Activated T-helper 2 cell treated with anti-CD3 and anti-CD28 coated beads, Interferon-gamma antibody, Interleukin-2, Interleukin-4, amounts not matched to agents 10 μg/mL and 5 μg/mL and 100 μg/mL, durations not matched to agents 14 hours and 24 hours and 36 hours (primary cell): ENCODE results near the gene ENHO. TPM values are rescaled to one million over a fixed set of nuclear protein-coding genes. Genes with fewer than 3 reads are reported as not detected.

Experiments used
- DNase-seq: peaks from one replicate; pipeline ENCODE4 v3.0.0; 2021; ENCODE audit warnings: low spot score
- H3K27ac Mint-ChIP-seq: one replicate; pipeline ENCODE4 v1.8.0; 2021; ENCODE audit warnings: mixed read lengths
- H3K27me3 Mint-ChIP-seq: one replicate; pipeline ENCODE4 v1.8.0; 2021; ENCODE audit warnings: low read depth, mixed read lengths
- H3K36me3 Mint-ChIP-seq: one replicate; pipeline ENCODE4 v1.8.0; 2021; ENCODE audit warnings: low read depth, mixed read lengths
- H3K4me1 Mint-ChIP-seq: one replicate; pipeline ENCODE4 v1.8.0; 2021; ENCODE audit warnings: low read depth, mixed read lengths
- H3K4me3 Mint-ChIP-seq: one replicate; pipeline ENCODE4 v1.8.0; 2021; ENCODE audit warnings: low read depth, mild to moderate bottlenecking, moderate library complexity, mixed read lengths
- H3K9me3 Mint-ChIP-seq: one replicate; pipeline ENCODE4 v1.8.0; 2021; ENCODE audit warnings: mixed read lengths
- intact Hi-C: fragments of 100-400 bp; cut with micrococcal nuclease; formaldehyde crosslinking; loops from one replicate; pipeline ENCODE4 v1.15.1; 2023
- total RNA-seq: library from RNA; stranded (reverse); gene quantifications from 2 replicates; pipeline ENCODE4 v1.2.3, GENCODE V29; 2022

Gene ENHO
- not detected in 2 replicates for total RNA-seq

DNA sequence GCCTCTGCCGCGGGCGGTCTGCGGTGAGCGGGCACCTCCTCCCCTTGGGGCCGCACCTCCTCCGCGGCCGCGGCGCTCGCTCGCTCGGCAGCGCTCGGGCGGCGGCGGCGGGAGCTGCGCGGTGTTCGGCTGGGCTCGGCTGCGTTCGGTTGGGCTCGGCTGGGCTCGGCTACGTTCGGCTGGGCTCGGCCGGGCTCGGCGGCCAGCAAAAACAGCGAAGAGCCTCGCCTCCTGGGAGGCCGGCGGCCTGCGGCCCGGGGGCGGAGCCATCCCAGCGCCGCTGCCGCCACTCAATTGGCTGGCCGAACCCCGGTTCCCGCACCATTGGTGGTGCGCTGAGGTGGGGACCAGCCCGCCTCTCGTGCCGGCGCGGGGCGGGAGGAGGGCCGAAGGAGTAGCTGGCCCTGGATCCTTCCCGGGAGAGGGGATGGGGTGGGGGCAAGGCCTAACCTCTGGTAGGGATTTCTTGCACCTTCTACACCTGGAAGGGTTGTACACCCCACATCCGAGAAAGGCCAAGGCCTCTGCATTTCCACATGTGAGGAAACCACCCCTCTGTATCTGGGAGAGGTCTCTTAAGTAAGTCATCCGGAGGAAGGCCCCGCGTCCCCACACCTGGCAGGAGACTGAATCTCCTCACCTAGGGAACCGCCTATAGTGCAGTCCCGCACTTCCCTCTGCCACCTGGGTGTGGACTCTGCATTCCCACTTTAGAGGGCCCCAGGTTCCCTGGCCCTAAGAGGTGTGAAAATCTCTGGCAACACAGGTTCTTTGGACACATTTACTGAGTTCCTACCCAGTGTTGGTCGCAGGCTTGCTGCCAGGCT is at the start of gene ENHO:
TSS of gene ENHO (minus strand) at position 20 of the 827 bp plus-strand sequence. CDS start 1,295 bp downstream, outside the sequence.
- H3K4me3 Mint-ChIP-seq = peak within 1 kb of the TSS; percentile 60
- DNase-seq = peak; percentile 92
- no peaks in the 10 kb centered on the region for H3K9me3 Mint-ChIP-seq
- H3K36me3 Mint-ChIP-seq = no peaks in the 10 kb centered on the region
- intact Hi-C loops = no loop called here
- peaks cover 47% of the 10 kb centered on the region for H3K27me3 Mint-ChIP-seq
- peaks cover 17% of the 10 kb centered on the region for H3K4me1 Mint-ChIP-seq
- no peak within 1 kb of the TSS for H3K27ac Mint-ChIP-seq

DNA sequence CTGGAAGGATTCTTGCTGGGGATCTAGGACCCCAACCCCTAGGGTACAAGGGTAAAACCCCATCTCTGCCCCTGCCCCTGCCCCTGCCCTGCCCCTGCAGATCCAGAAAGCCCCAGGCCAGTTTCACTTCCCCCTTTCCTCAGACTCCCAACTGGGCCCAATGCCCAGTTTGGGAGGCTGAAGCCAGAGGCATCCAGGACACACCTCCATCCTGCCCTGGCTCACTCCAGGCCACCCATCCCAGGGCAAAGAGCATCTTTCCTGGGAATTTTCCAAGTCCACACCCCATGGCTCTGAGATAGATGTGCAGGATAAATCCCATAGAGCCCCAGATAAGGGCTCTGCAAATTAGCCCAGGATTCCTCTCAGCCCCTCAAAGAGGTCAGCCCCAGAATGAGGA is 49.3 kb upstream of the ENHO start:
- Mint-ChIP-seq H3K9me3 (no peaks in the 10 kb centered on the region), H3K4me1 (no peaks in the 10 kb centered on the region), H3K36me3 (no peaks in the 10 kb centered on the region), H3K27ac (no peak overlapping the region), H3K27me3 (peaks cover 13% of the 10 kb centered on the region), H3K4me3 (no peak overlapping the region)
- intact Hi-C loops = no loop called here
- no peak for DNase-seq

DNA sequence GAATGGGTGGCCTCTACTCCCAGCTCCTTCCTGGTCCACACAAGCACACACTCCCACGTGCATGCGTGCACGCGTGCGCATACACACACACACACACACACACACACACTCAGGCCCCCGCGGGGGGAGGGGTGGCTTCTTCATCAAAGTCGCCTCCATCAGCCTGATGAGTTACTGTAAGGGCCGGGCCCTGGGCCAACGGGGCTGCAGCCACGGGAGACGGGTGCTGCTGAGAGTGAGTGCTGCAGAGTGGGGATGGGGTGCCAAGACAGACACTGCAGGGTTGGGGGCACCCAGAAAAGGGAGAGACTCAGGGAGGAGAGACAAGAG is 48.7 kb upstream of the ENHO start:
- Mint-ChIP-seq H3K4me1 (no peaks in the 10 kb centered on the region), H3K36me3 (no peaks in the 10 kb centered on the region), H3K27ac (no peak overlapping the region), H3K4me3 (no peak overlapping the region), H3K27me3 (peaks cover 8% of the 10 kb centered on the region), H3K9me3 (no peaks in the 10 kb centered on the region)
- DNase-seq = no peak
- intact Hi-C loops = no loop called here

DNA sequence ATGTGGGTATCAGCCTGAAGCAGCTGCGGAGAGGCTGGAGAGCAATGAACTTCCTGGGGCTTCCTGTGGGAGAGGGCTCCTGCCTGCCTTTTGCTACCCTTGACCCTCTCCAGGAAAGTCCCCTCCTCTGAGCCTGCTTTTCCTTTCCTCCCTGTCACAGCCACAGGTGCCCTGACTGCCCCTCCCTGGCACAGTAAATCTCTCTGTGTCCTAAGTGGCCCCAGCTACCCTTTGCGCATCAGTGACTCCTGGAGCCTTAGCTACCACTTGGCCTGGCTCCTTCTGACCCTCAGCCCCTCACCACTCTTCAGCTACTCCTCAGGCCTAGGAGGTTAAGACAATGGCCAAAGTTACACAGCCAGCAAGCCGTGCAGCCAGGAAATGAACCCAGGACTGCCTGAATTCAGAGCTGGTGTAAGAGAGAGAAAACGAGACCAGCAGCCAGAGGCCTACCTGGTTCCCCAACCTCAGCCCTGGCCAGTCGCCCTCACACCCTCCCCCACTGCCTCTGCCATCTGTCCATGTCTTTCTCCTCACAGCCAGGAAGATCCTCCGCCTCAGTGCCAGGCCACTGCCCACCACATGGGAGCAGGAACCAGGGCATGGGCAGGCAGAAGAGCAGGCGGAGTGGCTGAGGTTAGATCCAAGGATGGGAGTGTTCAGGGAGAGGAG is 48.2 kb upstream of the ENHO start:
- no peaks in the 10 kb centered on the region for H3K9me3 Mint-ChIP-seq
- H3K4me3 Mint-ChIP-seq = no peak overlapping the region
- H3K27ac Mint-ChIP-seq = no peak overlapping the region
- intact Hi-C loops = no loop called here
- peaks cover 3% of the 10 kb centered on the region for H3K27me3 Mint-ChIP-seq
- no peak for DNase-seq
- H3K4me1 Mint-ChIP-seq = no peaks in the 10 kb centered on the region
- no peaks in the 10 kb centered on the region for H3K36me3 Mint-ChIP-seq

DNA sequence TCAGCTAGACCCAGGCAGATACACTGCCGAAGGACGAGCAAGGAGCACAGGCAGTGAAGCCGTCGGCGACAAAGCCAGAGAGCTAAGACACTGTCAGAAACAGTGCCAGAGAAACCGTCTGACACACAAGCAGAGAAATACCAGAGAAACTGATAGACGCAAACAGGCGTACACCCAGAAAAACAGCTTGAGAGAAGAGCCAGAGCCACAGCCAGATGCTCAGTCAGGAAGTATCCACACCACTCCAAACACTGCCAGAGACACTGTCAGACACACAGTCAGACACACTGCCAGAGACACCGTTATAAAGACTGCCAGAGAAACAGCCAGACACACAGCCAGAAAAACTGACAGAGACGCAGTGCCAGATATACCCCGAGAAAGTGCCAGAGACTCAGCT is 47.6 kb upstream of the ENHO start:
- no peak for DNase-seq
- Mint-ChIP-seq H3K36me3 (no peaks in the 10 kb centered on the region), H3K27me3 (no peaks in the 10 kb centered on the region), H3K4me1 (no peaks in the 10 kb centered on the region), H3K4me3 (no peak overlapping the region), H3K27ac (no peak overlapping the region), H3K9me3 (no peaks in the 10 kb centered on the region)
- intact Hi-C loops = no loop called here

DNA sequence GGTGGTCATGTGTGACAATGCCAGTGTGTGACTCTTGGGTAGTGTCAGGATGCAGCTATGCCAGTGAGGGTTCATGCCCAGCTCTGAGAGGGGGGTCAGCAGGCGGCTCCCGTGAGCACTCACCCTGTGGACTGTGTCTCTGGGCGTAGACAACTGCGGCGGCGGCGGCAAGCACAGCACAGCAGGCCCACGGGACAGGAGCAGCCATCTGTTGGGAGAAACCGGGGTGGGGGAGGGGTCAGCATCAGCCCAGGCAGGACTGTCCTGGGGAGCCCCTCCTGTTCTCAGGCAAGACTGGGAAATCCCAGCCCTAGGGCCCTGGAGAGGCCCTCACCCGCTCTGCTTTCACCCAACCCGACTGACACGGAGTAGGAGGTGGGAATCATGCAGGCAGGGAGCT is 46.0 kb upstream of the ENHO start:
- Mint-ChIP-seq H3K4me1 (no peaks in the 10 kb centered on the region), H3K4me3 (no peak overlapping the region), H3K27me3 (peaks cover 1% of the 10 kb centered on the region), H3K36me3 (no peaks in the 10 kb centered on the region), H3K27ac (no peak overlapping the region), H3K9me3 (no peaks in the 10 kb centered on the region)
- no peak for DNase-seq
- intact Hi-C loops = no loop called here

DNA sequence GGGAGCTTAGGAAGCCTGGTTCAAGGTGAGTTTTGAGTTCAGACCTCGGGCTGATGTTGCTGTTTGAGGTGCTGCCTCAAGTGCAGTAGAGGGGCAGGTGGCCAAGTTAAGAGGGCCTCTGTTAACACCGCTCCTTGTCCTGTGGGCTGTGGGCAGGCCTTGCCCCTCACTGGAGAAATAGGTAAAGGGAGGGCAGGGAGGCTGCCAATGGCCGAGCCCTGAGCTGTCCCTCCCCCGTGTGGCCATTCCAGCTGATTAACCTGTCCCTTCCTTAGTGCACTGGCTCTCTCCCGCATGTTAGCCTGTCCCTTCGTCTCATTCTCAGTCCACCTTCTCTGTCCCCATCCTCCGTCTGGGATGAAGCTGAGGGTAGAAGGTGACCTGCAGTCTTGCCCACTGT is 45.3 kb upstream of the ENHO start:
- DNase-seq = no peak
- Mint-ChIP-seq H3K27me3 (peaks cover 4% of the 10 kb centered on the region), H3K9me3 (no peaks in the 10 kb centered on the region), H3K4me3 (no peak overlapping the region), H3K36me3 (no peaks in the 10 kb centered on the region), H3K27ac (no peak overlapping the region), H3K4me1 (no peaks in the 10 kb centered on the region)
- intact Hi-C loops = no loop called here

DNA sequence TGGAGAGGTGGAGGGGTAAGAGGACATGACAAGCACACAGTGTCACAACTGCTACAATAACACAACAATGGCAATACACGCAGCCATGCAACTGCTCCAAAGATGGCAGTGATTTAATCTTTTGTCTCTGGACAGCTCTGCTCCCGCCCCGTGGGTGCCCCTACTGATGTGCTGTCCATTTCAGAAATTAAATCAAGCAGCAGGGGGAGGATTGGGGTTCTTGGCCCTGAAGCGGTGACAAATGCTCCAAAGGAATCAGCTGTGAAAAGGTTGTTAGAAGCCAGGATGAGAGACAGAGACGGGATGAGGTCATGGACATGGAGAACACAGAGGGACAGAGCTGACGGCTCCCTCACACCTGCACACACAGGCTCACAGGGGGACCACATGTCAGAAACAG is 44.2 kb upstream of the ENHO start:
- no peaks in the 10 kb centered on the region for H3K9me3 Mint-ChIP-seq

DNA sequence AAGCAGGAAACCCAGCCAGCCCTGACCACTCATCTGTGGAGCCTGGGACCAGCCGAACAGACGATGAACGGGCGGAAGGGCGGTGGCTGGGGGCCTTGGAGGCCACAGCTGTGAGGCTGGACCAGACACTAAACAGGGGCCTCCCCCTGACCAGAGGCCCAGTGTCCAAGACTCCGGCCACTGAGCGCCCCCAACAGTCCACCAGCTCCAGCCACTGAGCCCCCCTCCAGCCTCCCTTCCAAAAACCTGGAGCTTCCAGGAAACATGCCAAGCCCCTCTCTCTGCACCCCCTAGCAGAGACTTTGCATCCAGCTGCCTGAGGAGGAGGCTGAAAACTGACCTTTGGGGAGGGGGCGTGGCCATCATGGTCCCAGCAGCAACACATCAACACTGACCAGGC is 43.5 kb upstream of the ENHO start:
- no peaks in the 10 kb centered on the region for H3K4me1 Mint-ChIP-seq
- no peaks in the 10 kb centered on the region for H3K36me3 Mint-ChIP-seq
- no peak overlapping the region for H3K27ac Mint-ChIP-seq
- no peak overlapping the region for H3K4me3 Mint-ChIP-seq
- peaks cover 4% of the 10 kb centered on the region for H3K27me3 Mint-ChIP-seq
- intact Hi-C loops = no loop called here
- no peak for DNase-seq
- H3K9me3 Mint-ChIP-seq = no peaks in the 10 kb centered on the region

More for the DNA sequence above, 44.2 kb upstream of the ENHO start:
- Mint-ChIP-seq H3K27me3 (peaks cover 4% of the 10 kb centered on the region), H3K27ac (no peak overlapping the region), H3K4me1 (no peaks in the 10 kb centered on the region), H3K4me3 (no peak overlapping the region), H3K36me3 (no peaks in the 10 kb centered on the region)
- intact Hi-C loops = no loop called here
- no peak for DNase-seq

DNA sequence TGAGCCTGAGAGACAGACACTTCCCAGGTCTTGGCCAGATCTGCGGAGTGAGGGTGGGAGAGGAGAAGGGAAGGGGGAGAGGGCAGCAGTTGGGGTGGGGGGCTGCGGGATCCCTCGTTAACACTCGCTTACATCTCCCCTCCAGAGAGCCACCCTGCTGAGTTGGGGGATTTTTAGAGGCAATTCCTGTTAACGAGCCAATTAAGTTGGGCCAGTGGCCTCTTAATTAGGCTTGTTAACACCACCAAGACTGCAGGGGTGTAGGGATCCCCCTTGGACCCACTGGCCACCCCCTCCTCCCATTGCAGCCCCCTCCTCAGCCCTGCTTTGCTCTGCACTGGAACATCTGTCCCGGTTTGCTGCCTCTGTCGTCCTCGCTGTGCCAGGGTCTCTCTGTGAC is 43.1 kb upstream of the ENHO start:
- Mint-ChIP-seq H3K27ac (no peak overlapping the region), H3K27me3 (peaks cover 6% of the 10 kb centered on the region), H3K9me3 (no peaks in the 10 kb centered on the region), H3K4me1 (no peaks in the 10 kb centered on the region), H3K36me3 (no peaks in the 10 kb centered on the region), H3K4me3 (no peak overlapping the region)
- intact Hi-C loops = no loop called here
- no peak for DNase-seq

DNA sequence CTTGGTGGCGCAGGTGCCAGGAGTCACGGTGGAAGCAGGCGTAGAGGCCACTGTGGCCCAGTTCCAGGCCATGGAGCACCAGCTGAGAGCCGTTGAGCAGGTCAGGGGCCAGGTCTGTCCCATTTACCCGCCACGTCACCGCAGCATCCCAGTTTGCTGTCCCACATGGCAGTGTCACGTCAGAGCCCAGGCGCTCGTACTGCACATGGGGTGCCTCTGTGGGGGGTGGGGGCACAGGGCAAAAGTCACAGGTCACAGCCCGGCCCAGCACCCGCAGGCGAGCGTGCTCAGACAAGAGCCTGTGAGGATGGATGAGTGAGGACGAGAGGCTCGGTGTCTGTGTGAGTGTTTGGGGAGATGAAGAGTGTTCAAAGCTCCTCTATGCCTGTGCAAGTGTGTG is 41.8 kb upstream of the ENHO start:
- H3K4me3 Mint-ChIP-seq = no peak overlapping the region
- H3K36me3 Mint-ChIP-seq = no peaks in the 10 kb centered on the region
- no peaks in the 10 kb centered on the region for H3K9me3 Mint-ChIP-seq
- H3K4me1 Mint-ChIP-seq = no peaks in the 10 kb centered on the region
- H3K27ac Mint-ChIP-seq = no peak overlapping the region
- DNase-seq = no peak
- intact Hi-C loops = no loop called here
- H3K27me3 Mint-ChIP-seq = peaks cover 11% of the 10 kb centered on the region

DNA sequence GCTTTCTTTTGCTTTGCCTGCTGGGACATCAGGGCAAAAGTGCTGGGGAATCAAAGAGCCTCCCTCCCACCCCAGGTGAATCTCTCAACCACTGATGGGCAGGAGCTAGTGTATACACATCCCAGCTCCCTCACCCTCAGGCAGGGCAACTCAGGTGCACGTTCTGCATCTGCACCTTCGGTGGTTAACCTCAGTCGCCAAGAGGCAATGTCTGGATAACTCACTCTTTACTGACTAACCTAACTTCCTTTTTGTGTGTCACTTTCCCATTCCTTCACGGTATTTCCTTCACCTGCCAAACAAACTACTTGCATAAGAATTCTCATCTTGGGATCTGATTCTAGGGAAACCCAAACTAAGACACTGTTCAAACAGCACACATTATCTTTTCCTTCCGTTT is 40.5 kb upstream of the ENHO start:
- no peaks in the 10 kb centered on the region for H3K36me3 Mint-ChIP-seq
- H3K4me3 Mint-ChIP-seq = no peak overlapping the region
- intact Hi-C loops = no loop called here
- DNase-seq = no peak
- H3K27me3 Mint-ChIP-seq = peaks cover 13% of the 10 kb centered on the region
- no peaks in the 10 kb centered on the region for H3K9me3 Mint-ChIP-seq
- no peaks in the 10 kb centered on the region for H3K4me1 Mint-ChIP-seq
- H3K27ac Mint-ChIP-seq = no peak overlapping the region

DNA sequence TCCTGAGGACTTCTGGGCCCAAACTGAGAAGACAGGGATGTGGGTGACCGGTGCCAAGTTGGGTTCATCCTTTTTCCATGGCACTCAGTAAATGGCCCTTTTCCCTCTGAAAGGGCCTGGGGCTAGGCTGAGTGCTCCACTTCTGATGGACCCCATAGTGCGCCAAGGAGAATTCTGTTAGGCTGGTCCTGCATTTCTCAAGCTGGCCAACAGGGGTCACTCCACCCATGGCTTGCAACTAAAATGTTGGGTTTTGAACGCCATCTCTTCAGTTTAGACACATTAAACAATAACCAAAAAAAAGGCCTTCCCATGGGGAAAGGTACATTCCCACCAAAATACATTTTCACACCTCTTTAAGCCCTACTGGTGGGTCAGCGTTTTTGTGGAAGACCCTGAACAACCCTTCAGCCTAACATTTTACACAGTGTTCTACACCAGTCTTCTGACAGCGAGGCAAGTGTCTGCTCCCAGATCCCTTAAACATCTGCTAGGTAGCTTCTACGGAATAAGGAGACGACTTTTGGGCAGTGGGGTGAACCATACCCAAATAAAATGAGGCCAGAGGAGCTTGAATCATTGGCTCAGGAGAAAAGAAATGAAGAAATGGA is 39.5 kb upstream of the ENHO start:
- no peak overlapping the region for H3K27ac Mint-ChIP-seq
- no peak for DNase-seq
- H3K27me3 Mint-ChIP-seq = peaks cover 14% of the 10 kb centered on the region
- no peak overlapping the region for H3K4me3 Mint-ChIP-seq
- no peaks in the 10 kb centered on the region for H3K4me1 Mint-ChIP-seq
- H3K9me3 Mint-ChIP-seq = no peaks in the 10 kb centered on the region
- H3K36me3 Mint-ChIP-seq = no peaks in the 10 kb centered on the region
- intact Hi-C loops = no loop called here
